SH-SY5Y (cell line): Measurements from ENCODE around the gene HSD17B1.

ENCODE experiments used
- GATA2 ChIP-seq: IDR thresholded peaks from 2 replicates; pipeline ENCODE4 v1.6.1; 2011; ENCODE audit warnings: mild to moderate bottlenecking, low read depth, low read length
- GATA3 ChIP-seq: IDR thresholded peaks from 2 replicates; pipeline ENCODE4 v1.6.1; 2011; ENCODE audit warnings: low read depth, mild to moderate bottlenecking, low read length, moderate library complexity

DNA sequence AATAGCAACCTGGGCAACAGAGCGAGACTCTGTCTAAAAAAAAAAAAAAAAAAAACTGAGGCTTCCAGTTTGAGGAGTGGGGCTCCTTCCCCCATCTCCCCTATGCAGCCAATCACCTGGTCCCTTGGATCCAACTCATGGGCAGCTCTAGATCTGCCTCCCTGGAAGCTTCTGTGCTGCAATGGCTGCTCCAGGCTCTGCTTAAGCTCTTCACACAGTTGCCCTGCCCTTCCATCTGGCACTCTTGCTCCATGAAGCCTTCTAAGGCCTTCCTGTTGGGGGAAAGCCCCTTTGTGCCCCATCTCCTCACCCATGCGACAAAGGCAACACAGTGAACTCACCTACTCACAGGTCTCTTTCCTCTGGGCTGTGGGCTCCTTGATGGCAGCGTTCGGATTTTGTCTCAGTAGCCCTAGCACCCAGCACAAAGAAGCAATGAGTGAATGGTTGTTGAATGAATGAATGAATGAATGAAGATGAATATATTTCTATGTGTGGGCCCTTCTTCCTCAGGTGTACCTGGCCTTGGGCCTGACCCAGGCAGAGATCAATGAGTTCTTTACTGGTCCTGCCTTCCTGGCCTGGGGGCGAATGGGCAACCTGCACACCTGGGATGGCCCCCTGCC, 14.8 kb upstream of the HSD17B1 start:
- no peak for TF ChIP-seq GATA2
- no peak for TF ChIP-seq GATA3
